ENCODE results near the gene TTR. TPM values are rescaled to one million over a fixed set of nuclear protein-coding genes. Genes with fewer than 3 reads are reported as not detected.
A peak's percentile ranks its signal among the peaks of the same experiment; 100 is the strongest.

The TTR gene
- polyA plus RNA-seq, 1 of the 3 experiments (the other 2 are of a cell fraction), result not detected

DNA sequence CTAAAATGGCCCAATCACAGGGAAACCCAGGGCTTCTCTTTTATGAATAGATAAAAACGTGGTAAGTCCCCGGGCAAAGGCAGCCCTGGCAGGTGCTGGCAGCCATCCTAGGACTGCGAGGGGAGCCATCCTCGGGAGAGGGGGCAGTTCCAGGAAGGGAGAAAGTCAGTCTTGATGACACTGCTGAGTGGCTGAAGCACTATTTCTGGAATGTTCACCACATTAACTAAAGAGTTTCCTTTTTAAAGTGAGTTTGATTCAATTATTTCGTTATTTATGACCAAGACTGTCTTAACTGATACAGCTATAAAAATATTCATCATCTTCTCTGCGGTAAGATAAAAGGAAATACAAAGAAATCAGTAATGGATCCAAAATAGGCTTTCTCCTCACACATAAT, 20.4 kb downstream of the TTR start:
- no peak for DNase-seq
- H3K36me3 ChIP-seq (replicated peaks in 1 of 2; ENCODE audit: control insufficient read depth in 1 of 2, insufficient read depth in 2 of 2, low read length in 1 of 2), result no peaks in the 10 kb centered on the region
- no peaks in the 10 kb centered on the region for H3K9me2 ChIP-seq
- 6% methylated on average over 4 of the region's 6 CpGs for WGBS (ENCODE audit: low lambda C conversion rate)
- ChIA-PET CTCF (interaction anchor here (1.1 to 1.9 kb wide), 3 partner anchors 56 to 111 kb away, joined by 4 read pairs; no protein-coding TSS in a partner anchor), POLR2A (no interaction called here)
- H2AFZ ChIP-seq (ENCODE audit: low read depth), result no peak overlapping the region
- H4K20me1 ChIP-seq (ENCODE audit: insufficient read depth), result no peaks in the 10 kb centered on the region
- no peak overlapping the region for H3K27ac ChIP-seq (ENCODE audit: low read depth in 2 of 2, low read length in 1 of 2)
- H3K4me2 ChIP-seq, result no peak overlapping the region
- H3F3A ChIP-seq (replicated peaks; ENCODE audit: insufficient read depth), result no peaks in the 10 kb centered on the region
- peaks cover 0 to 6% of the 10 kb centered on the region in 2 experiments; a peak in 1 of 4 replicates for H3K4me1 ChIP-seq (ENCODE audit: control insufficient read depth in 1 of 2, insufficient read depth in 2 of 2, low read depth in 1 of 2, low read length in 1 of 2)
- H3K9ac ChIP-seq, result no peak overlapping the region
- H3K9me3 ChIP-seq, result no peaks in the 10 kb centered on the region
- H3K27me3 ChIP-seq (ENCODE audit: insufficient read depth), result no peaks in the 10 kb centered on the region
- no peak for TF ChIP-seq GABPA (IDR thresholded peaks at IDR 0.05; ENCODE audit: low read depth)
- peak; percentile 36; the same call in 1 of the 2 replicates for TF ChIP-seq TCF12 (IDR thresholded peaks at IDR 0.05)
- TF ChIP-seq TAF1 (IDR thresholded peaks at IDR 0.05; ENCODE audit: borderline replicate concordance, low read depth, low read length), result no peak
- TF ChIP-seq FOSL2 (IDR thresholded peaks at IDR 0.05; ENCODE audit: borderline replicate concordance, low read depth), result no peak
- 0 out of 2 replicates have a peak, but pooled peaks have one; percentile 15 for TF ChIP-seq JUND (IDR thresholded peaks at IDR 0.05)
- TF ChIP-seq, protein P1, sequence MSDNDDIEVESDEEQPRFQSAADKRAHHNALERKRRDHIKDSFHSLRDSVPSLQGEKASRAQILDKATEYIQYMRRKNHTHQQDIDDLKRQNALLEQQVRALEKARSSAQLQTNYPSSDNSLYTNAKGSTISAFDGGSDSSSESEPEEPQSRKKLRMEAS (IDR thresholded peaks at IDR 0.05; ENCODE audit: low read depth), result no peak
- TF ChIP-seq EP300 (IDR thresholded peaks at IDR 0.05; ENCODE audit: borderline replicate concordance in 1 of 2, low read depth in 1 of 2, low read length in 1 of 2), result no peak
- TF ChIP-seq, protein P2, sequence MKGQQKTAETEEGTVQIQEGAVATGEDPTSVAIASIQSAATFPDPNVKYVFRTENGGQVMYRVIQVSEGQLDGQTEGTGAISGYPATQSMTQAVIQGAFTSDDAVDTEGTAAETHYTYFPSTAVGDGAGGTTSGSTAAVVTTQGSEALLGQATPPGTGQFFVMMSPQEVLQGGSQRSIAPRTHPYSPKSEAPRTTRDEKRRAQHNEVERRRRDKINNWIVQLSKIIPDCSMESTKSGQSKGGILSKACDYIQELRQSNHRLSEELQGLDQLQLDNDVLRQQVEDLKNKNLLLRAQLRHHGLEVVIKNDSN (IDR thresholded peaks at IDR 0.05; ENCODE audit: borderline replicate concordance, low read depth), result no peak
- TF ChIP-seq, protein P3, sequence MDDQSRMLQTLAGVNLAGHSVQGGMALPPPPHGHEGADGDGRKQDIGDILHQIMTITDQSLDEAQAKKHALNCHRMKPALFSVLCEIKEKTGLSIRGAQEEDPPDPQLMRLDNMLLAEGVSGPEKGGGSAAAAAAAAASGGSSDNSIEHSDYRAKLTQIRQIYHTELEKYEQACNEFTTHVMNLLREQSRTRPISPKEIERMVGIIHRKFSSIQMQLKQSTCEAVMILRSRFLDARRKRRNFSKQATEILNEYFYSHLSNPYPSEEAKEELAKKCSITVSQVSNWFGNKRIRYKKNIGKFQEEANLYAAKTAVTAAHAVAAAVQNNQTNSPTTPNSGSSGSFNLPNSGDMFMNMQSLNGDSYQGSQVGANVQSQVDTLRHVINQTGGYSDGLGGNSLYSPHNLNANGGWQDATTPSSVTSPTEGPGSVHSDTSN (IDR thresholded peaks at IDR 0.05), result peak; percentile 65
- TF ChIP-seq RFX5 (IDR thresholded peaks at IDR 0.05; ENCODE audit: low read length), result no peak
- TF ChIP-seq FOXJ3 (CRISPR knock-in tag; IDR thresholded peaks at IDR 0.05), result no peak
- TF ChIP-seq FOXM1 (IDR thresholded peaks at IDR 0.05; ENCODE audit: low read depth), result no peak
- TF ChIP-seq, protein P4, sequence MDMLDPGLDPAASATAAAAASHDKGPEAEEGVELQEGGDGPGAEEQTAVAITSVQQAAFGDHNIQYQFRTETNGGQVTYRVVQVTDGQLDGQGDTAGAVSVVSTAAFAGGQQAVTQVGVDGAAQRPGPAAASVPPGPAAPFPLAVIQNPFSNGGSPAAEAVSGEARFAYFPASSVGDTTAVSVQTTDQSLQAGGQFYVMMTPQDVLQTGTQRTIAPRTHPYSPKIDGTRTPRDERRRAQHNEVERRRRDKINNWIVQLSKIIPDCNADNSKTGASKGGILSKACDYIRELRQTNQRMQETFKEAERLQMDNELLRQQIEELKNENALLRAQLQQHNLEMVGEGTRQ (IDR thresholded peaks at IDR 0.05; ENCODE audit: borderline replicate concordance, low read depth, low read length), result no peak
- peak; percentile 26; the same call in 1 of the 2 replicates for TF ChIP-seq TEAD4 (IDR thresholded peaks at IDR 0.05; ENCODE audit: borderline replicate concordance, insufficient read depth)
- TF ChIP-seq RAD21 (IDR thresholded peaks at IDR 0.05; ENCODE audit: low read length), result no peak
- peak; percentile 32; the same call in 1 of the 2 replicates for TF ChIP-seq POLR2AphosphoS5 (IDR thresholded peaks at IDR 0.05; ENCODE audit: low read depth, low read length)
- TF ChIP-seq EZH2phosphoT487 (IDR thresholded peaks at IDR 0.05; ENCODE audit: borderline replicate concordance, low read depth), result no peak
- 0 out of 2 replicates have a peak, but pooled peaks have one; percentile 16 for TF ChIP-seq ELF1 (IDR thresholded peaks at IDR 0.05)
- TF ChIP-seq SIN3A (IDR thresholded peaks at IDR 0.05; ENCODE audit: borderline replicate concordance, low read depth, low read length), result no peak
- no peaks in the 10 kb centered on the region for H3K79me2 ChIP-seq (ENCODE audit: insufficient read depth)
- H3K4me3 ChIP-seq (ENCODE audit: low read depth in 2 of 2, low read length in 1 of 2), result no peak overlapping the region
